CD4-positive, alpha-beta memory T cell (primary cell): ENCODE measurements around the gene RASL11B. TPM values are rescaled to one million over a fixed set of nuclear protein-coding genes. Genes with fewer than 3 reads are reported as not detected.

Source experiments
- CTCF ChIA-PET: fragments of 350-600 bp; sonication (Branson Sonifier 250); formaldehyde crosslinking; loops from one replicate; lab custom pipeline; 2021; ENCODE audit warnings: inconsistent platforms; ENCODE audit not compliant: partially characterized antibody; lab: Charles Lee
- POLR2A ChIA-PET: fragments of 350-600 bp; sonication (Branson Sonifier 250); formaldehyde crosslinking; loops from one replicate; lab custom pipeline; 2021; ENCODE audit not compliant: partially characterized antibody; lab: Charles Lee
- DNase-seq, 5 donors: peaks; one replicate each; pipeline versions ENCODE4 v3.0.0 to v3.0.0-alpha.2; 2020 to 2022; ENCODE audit warnings: mixed read lengths in 1 of 5
- H3K27ac ChIP-seq: one replicate; pipeline ENCODE4 v1.7.0; 2013; ENCODE audit warnings: low read depth, low read length
- H3K27me3 ChIP-seq: 2 replicates; pipeline ENCODE4 v1.7.0; 2013; ENCODE audit warnings: mild to moderate bottlenecking, low read length, moderate library complexity; ENCODE audit not compliant: insufficient read depth
- H3K36me3 ChIP-seq: 2 replicates; pipeline ENCODE4 v1.7.0; 2013; ENCODE audit warnings: mild to moderate bottlenecking, low read length, moderate library complexity; ENCODE audit not compliant: insufficient read depth
- H3K4me1 ChIP-seq: 2 replicates; pipeline ENCODE4 v1.7.0; 2013; ENCODE audit warnings: mild to moderate bottlenecking, low read length, moderate library complexity; ENCODE audit not compliant: insufficient read depth
- H3K4me3 ChIP-seq, 2 donors: one replicate each; pipeline ENCODE4 v1.7.0; 2013; ENCODE audit warnings: low read length in 2 of 2, mild to moderate bottlenecking in 1 of 2
- H3K9me3 ChIP-seq, 2 donors: one replicate each; pipeline ENCODE4 v1.7.0; 2013; ENCODE audit warnings: low read length in 2 of 2, control low read depth in 1 of 2; ENCODE audit not compliant: control insufficient read depth in 1 of 2
- H3K27ac Mint-ChIP-seq, 7 donors: one replicate each; pipeline ENCODE4 v1.8.0; 2020 to 2021; ENCODE audit warnings: mixed read lengths in 7 of 7, mild to moderate bottlenecking in 6 of 7, inconsistent platforms in 3 of 7, moderate library complexity in 3 of 7
- H3K27me3 Mint-ChIP-seq, 2 donors: one replicate each; pipeline ENCODE4 v1.8.0; 2020 to 2021; ENCODE audit warnings: mixed read lengths in 2 of 2
- H3K36me3 Mint-ChIP-seq, 2 donors: one replicate each; pipeline ENCODE4 v1.8.0; 2020 to 2021; ENCODE audit warnings: mixed read lengths in 2 of 2, inconsistent platforms in 1 of 2, mild to moderate bottlenecking in 1 of 2
- H3K4me1 Mint-ChIP-seq, 4 donors: one replicate each; pipeline ENCODE4 v1.8.0; 2020 to 2021; ENCODE audit warnings: mixed read lengths in 4 of 4, mild to moderate bottlenecking in 1 of 4
- H3K4me3 Mint-ChIP-seq, 8 donors: one replicate each; pipeline ENCODE4 v1.8.0; 2020 to 2021; ENCODE audit warnings: mixed read lengths in 8 of 8, mild to moderate bottlenecking in 7 of 8, moderate library complexity in 6 of 8, inconsistent platforms in 3 of 8
- H3K9me3 Mint-ChIP-seq, 8 donors: one replicate each; pipeline ENCODE4 v1.8.0; 2020 to 2021; ENCODE audit warnings: mixed read lengths in 8 of 8, mild to moderate bottlenecking in 5 of 8, inconsistent platforms in 3 of 8, moderate library complexity in 1 of 8
- intact Hi-C: fragments of 100-400 bp; cut with micrococcal nuclease; formaldehyde crosslinking; loops from one replicate; pipeline ENCODE4 v1.15.1; 2023
- polyA plus RNA-seq, 2 donors: library from polyadenylated mRNA; unstranded; fragments of 300-500 nt; fragmentation: Illumina TruSeq; gene quantifications; one replicate each; pipeline ENCODE4 v1.2.3, GENCODE V29; 2021
- total RNA-seq, 2 experiments: library from RNA; stranded (reverse); gene quantifications; one replicate each; pipeline ENCODE4 v1.2.3, GENCODE V29; 2021

The RASL11B gene
- total and polyA plus RNA-seq, 4 experiments from 2014 or later: 0.10 TPM; not detected in 3

DNA sequence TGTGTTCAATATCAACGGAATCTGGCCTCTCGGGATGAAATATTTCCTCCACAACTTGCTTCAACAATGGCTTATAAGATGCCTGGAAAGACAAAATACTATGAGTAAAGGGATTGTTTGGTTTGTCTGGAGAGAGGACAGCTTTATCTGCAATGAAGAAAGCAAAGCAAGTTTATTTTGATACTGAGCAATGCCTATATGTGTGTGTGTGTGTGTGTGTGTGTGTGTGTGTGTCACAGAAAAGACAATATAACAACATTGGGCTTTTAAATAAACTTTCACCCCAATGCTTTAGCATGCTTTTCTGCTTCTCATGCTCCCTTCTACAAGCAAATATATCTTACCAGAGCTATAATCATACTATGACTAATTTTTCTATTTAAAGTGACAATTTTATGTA lies 45.4 kb downstream of the RASL11B start:
- intact Hi-C loops: no loop called here
- no peaks in the 10 kb centered on the region for H3K36me3 ChIP-seq
- no peak for DNase-seq
- Mint-ChIP-seq H3K4me1 (peaks cover 0 to 4% (median 2%) of the 10 kb centered on the region in 4 donors), H3K27ac (no peak overlapping the region), H3K9me3 (no peaks in the 10 kb centered on the region), H3K36me3 (peaks cover 36 to 61% of the 10 kb centered on the region in 2 donors), H3K4me3 (no peak overlapping the region), H3K27me3 (peaks cover 0 to 1% of the 10 kb centered on the region in 2 donors)
- H3K9me3 ChIP-seq: no peaks in the 10 kb centered on the region
- POLR2A ChIA-PET: interaction anchor here (0.6 kb wide), 1 partner anchor 32 kb away, joined by 3 read pairs; no protein-coding TSS in a partner anchor
- H3K27me3 ChIP-seq: no peaks in the 10 kb centered on the region
- H3K27ac ChIP-seq: no peak overlapping the region
- CTCF ChIA-PET: interaction anchor here (1.4 kb wide), 1 partner anchor 20 kb away, joined by 3 read pairs; no protein-coding TSS in a partner anchor
- H3K4me1 ChIP-seq: no peaks in the 10 kb centered on the region
- no peak overlapping the region for H3K4me3 ChIP-seq

DNA sequence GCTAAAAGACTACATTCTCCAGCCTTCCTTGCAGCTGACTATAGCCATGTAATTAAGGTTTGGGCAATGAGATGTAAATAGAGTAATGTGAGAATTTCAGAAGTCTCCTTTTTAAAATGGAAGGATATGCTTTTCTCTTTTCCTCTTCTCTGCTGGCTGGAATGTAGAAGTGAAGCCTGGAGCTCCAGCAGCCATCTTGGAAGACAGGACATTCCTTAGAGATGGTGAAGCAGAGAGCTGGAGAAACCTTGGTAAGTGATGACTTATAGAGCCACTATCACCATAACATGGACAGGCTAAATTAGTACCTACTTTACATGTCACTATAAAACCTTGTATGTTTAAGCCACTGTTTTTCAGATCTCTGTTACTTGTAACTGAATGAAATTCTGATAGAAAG lies 48.0 kb downstream of the RASL11B start:
- ChIA-PET CTCF (interaction anchor here (0.7 to 1.5 kb wide), 4 partner anchors 16 to 363 kb away, joined by 3 to 6 read pairs (median 4); no protein-coding TSS in a partner anchor), POLR2A (no interaction called here)
- intact Hi-C loops: loop anchor here (5.0 kb wide), 1 partner anchor 1322 kb away; no protein-coding TSS in a partner anchor
- Histone ChIP-seq H3K27ac (no peak overlapping the region), H3K4me3 (no peak overlapping the region), H3K9me3 (no peaks in the 10 kb centered on the region), H3K4me1 (no peaks in the 10 kb centered on the region), H3K36me3 (no peaks in the 10 kb centered on the region), H3K27me3 (no peaks in the 10 kb centered on the region)
- no peak overlapping the region for H3K4me3 Mint-ChIP-seq
- DNase-seq: no peak
- no peak overlapping the region for H3K27ac Mint-ChIP-seq
- peaks cover 0 to 7% (median 2%) of the 10 kb centered on the region in 4 donors for H3K4me1 Mint-ChIP-seq
- H3K27me3 Mint-ChIP-seq: peaks cover 0 to 1% of the 10 kb centered on the region in 2 donors
- H3K36me3 Mint-ChIP-seq: peaks cover 24 to 36% of the 10 kb centered on the region in 2 donors
- no peaks in the 10 kb centered on the region for H3K9me3 Mint-ChIP-seq

DNA sequence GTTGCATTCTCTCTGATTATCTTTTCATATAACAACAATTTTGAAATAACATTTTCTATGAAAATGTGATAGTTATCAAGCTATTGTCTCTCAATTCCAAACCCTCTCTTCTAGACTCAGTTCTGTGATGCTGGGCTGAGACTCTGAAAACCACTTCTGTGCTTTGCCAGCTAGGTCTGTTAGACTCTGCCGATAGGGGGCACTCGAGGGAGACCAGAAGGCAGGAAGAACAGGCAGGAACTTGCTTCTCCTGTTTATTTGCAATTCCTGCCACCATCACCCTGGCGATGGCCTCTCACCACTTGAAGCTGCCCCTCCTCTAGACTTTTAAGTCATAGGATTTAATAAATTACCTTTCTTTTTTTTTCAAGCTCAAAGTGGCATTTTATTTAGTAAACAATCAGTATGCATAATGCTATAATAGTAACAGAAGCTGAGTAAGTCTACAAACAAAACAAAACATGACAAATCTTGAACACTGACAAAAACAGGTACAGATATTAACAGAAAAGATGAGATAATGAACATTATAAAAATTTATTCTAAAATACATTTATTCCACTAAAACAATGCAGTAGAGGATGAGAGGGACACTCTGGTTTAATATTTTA lies 49.7 kb downstream of the RASL11B start:
- peaks cover 14 to 21% of the 10 kb centered on the region in 2 donors for H3K36me3 Mint-ChIP-seq
- H3K4me3 Mint-ChIP-seq: no peak overlapping the region
- no peaks in the 10 kb centered on the region for H3K9me3 Mint-ChIP-seq
- no peaks in the 10 kb centered on the region for H3K36me3 ChIP-seq
- H3K27ac ChIP-seq: no peak overlapping the region
- peaks cover 0 to 1% of the 10 kb centered on the region in 2 donors for H3K27me3 Mint-ChIP-seq
- peak; percentile 45 to 57 (median 50) for DNase-seq
- no peaks in the 10 kb centered on the region for H3K9me3 ChIP-seq
- peaks cover 0 to 7% (median 2%) of the 10 kb centered on the region in 4 donors for H3K4me1 Mint-ChIP-seq
- no peak overlapping the region for H3K4me3 ChIP-seq
- intact Hi-C loops: loop anchor here (5.0 kb wide), 1 partner anchor 1321 kb away; no protein-coding TSS in a partner anchor
- no peaks in the 10 kb centered on the region for H3K27me3 ChIP-seq
- H3K4me1 ChIP-seq: no peaks in the 10 kb centered on the region
- peak overlapping the region in 1 of 7 donors; percentile 42 for H3K27ac Mint-ChIP-seq
- CTCF ChIA-PET: interaction anchor here (0.6 to 1.7 kb wide), 34 partner anchors 9 to 1322 kb away, joined by 3 to 13 read pairs (median 4); no protein-coding TSS in a partner anchor
- POLR2A ChIA-PET: no interaction called here

DNA sequence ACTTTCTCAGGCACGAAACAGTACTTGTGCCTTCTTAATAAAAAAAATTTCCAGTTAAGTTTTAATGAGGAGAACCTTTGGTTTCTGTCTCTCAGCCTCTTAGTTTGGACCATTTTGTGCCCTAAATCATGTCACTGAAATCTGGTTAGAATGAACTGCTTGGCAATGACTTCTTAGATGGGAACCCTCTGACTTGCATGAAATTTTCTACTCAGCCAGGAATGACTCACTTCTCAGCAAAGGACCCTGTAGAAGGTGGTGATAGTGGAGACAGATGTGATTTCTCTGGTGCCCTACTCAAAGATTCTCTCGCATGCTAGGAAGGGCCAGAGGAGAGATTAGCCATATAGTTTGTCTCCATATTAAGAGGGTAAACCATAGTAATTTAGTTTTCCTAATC lies 50.5 kb downstream of the RASL11B start:
- no peaks in the 10 kb centered on the region for H3K27me3 ChIP-seq

DNA sequence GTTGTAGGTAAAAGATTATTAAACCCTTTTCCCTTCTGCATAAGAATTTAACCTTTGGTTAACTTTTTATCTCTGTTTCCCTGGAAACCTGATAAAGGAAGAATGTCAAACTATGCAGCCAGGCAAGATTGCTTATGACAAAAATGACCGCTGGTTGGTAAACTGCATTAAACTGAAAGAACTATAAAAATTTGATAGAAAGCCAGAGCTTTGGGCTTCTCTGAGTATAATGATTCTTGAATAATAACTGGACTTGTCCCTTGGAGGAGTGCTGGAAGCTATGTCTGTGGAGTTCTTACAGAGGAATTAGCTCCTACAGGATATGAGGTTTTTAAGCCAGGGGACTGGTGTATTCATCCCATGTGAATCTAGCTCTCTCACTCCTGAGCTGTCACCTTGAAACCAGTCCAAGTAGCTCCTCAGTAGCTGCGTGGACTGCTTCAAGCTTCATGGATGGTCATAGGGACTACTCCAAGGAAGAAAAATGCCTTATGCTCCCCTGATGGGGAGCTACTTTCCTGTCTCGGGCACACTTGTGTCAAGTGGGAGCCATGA lies 52.0 kb downstream of the RASL11B start:
- H3K4me1 ChIP-seq: no peaks in the 10 kb centered on the region
- intact Hi-C loops: loop anchor here (5.0 kb wide), 1 partner anchor 1318 kb away; no protein-coding TSS in a partner anchor
- H3K4me3 ChIP-seq: no peak overlapping the region
- DNase-seq: no peak
- H3K4me1 Mint-ChIP-seq: peaks cover 0 to 7% (median 2%) of the 10 kb centered on the region in 4 donors
- no peaks in the 10 kb centered on the region for H3K36me3 ChIP-seq
- POLR2A ChIA-PET: no interaction called here
- H3K9me3 ChIP-seq: no peaks in the 10 kb centered on the region
- H3K36me3 Mint-ChIP-seq: peaks cover 1 to 6% of the 10 kb centered on the region in 2 donors
- no peak overlapping the region for H3K4me3 Mint-ChIP-seq
- H3K27ac Mint-ChIP-seq: peak overlapping the region in 1 of 7 donors; percentile 36
- H3K27me3 ChIP-seq: no peaks in the 10 kb centered on the region
- peaks cover 0 to 1% of the 10 kb centered on the region in 2 donors for H3K27me3 Mint-ChIP-seq
- H3K9me3 Mint-ChIP-seq: no peaks in the 10 kb centered on the region
- CTCF ChIA-PET: interaction anchor here (1.2 kb wide), 1 partner anchor 19 kb away, joined by 3 read pairs; no protein-coding TSS in a partner anchor
- H3K27ac ChIP-seq: no peak overlapping the region

More for the DNA sequence above, 50.5 kb downstream of the RASL11B start:
- H3K36me3 Mint-ChIP-seq: peaks cover 8 to 12% of the 10 kb centered on the region in 2 donors
- ChIA-PET POLR2A (no interaction called here), CTCF (interaction anchor here (0.8 to 1.7 kb wide), 11 partner anchors 8 to 365 kb away, joined by 3 to 13 read pairs (median 6); no protein-coding TSS in a partner anchor)
- H3K27me3 Mint-ChIP-seq: peaks cover 0 to 1% of the 10 kb centered on the region in 2 donors
- Histone ChIP-seq H3K36me3 (no peaks in the 10 kb centered on the region), H3K9me3 (no peaks in the 10 kb centered on the region), H3K4me3 (no peak overlapping the region), H3K27ac (no peak overlapping the region), H3K4me1 (no peaks in the 10 kb centered on the region)
- intact Hi-C loops: loop anchor here (5.0 kb wide), 1 partner anchor 1320 kb away; no protein-coding TSS in a partner anchor
- no peaks in the 10 kb centered on the region for H3K9me3 Mint-ChIP-seq
- H3K4me3 Mint-ChIP-seq: no peak overlapping the region
- H3K4me1 Mint-ChIP-seq: peaks cover 0 to 7% (median 2%) of the 10 kb centered on the region in 4 donors
- H3K27ac Mint-ChIP-seq: peak overlapping the region in 1 of 7 donors; percentile 54
- no peak for DNase-seq

DNA sequence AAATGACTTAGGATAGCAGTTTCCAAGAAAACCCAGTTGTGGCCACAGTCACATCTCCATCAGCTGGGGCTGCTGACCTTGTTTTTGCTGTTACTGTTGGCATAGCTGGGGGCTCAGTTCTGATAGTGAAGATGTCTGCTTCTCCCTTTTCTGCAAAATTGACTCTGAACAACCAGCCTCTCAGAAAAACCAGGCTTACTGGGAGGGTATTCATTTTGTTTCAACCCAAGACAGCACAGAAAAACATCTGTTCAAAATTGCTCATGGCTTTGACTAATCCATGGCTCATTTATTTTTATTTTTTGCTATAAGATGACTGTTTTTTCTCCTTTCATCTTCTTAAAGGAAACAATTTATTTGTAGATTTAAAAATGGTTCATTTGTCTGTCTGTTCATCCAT lies 53.1 kb downstream of the RASL11B start:
- no peaks in the 10 kb centered on the region for H3K4me1 ChIP-seq
- POLR2A ChIA-PET: no interaction called here
- Mint-ChIP-seq H3K4me1 (peaks cover 0 to 7% (median 2%) of the 10 kb centered on the region in 4 donors), H3K36me3 (peaks cover 1 to 14% of the 10 kb centered on the region in 2 donors), H3K27ac (peak overlapping the region in 1 of 7 donors; percentile 39), H3K4me3 (no peak overlapping the region), H3K9me3 (no peaks in the 10 kb centered on the region), H3K27me3 (no peaks in the 10 kb centered on the region)
- no peaks in the 10 kb centered on the region for H3K9me3 ChIP-seq
- CTCF ChIA-PET: no interaction called here
- H3K4me3 ChIP-seq: no peak overlapping the region
- H3K36me3 ChIP-seq: no peaks in the 10 kb centered on the region
- DNase-seq: no peak
- H3K27ac ChIP-seq: no peak overlapping the region
- no peaks in the 10 kb centered on the region for H3K27me3 ChIP-seq
- intact Hi-C loops: no loop called here

DNA sequence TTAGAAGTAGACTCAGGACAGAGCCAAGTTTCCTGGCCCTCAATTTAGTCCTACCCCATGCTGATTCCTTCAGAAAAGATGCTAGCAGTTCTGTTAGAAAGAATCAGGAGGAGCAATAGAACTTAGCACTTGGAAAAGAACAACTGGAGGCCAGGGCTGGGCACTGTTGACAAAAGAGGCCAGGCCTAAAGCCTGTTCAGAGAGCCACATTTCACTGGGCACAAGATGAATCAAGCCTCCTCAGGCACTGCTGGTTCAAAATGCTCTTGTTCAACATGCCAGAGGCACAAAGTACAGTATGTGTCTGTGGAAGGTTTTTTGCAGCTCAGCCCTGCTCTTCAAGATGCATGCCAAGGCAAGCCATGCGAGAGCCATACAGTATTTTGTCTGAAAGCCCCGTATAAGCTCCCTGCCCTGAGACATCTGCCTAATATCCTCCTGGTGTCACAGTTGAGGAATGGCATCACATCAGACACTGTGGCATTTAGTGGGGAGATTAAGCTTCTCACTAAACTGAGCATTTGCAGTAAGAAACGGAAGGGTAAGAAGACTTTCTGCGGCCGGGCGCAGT lies 53.7 kb downstream of the RASL11B start:
- no peaks in the 10 kb centered on the region for H3K27me3 Mint-ChIP-seq
- intact Hi-C loops: no loop called here
- no peaks in the 10 kb centered on the region for H3K4me1 ChIP-seq
- DNase-seq: no peak
- no peaks in the 10 kb centered on the region for H3K9me3 ChIP-seq
- H3K27ac Mint-ChIP-seq: peak overlapping the region in 1 of 7 donors; percentile 39
- ChIA-PET CTCF (no interaction called here), POLR2A (no interaction called here)
- H3K4me3 ChIP-seq: no peak overlapping the region
- peaks cover 0 to 7% (median 2%) of the 10 kb centered on the region in 4 donors for H3K4me1 Mint-ChIP-seq
- H3K9me3 Mint-ChIP-seq: no peaks in the 10 kb centered on the region
- H3K4me3 Mint-ChIP-seq: no peak overlapping the region
- no peaks in the 10 kb centered on the region for H3K27me3 ChIP-seq
- no peaks in the 10 kb centered on the region for H3K36me3 ChIP-seq
- H3K27ac ChIP-seq: no peak overlapping the region
- H3K36me3 Mint-ChIP-seq: peaks cover 1 to 19% of the 10 kb centered on the region in 2 donors
